IMR-90 (cell line): ENCODE data around the gene FOXO6. TPM values are rescaled to one million over a fixed set of nuclear protein-coding genes. Genes with fewer than 3 reads are reported as not detected.

ENCODE experiments used
- ATAC-seq: fragments of 200-7000 bp; cut with Tn5 transposase; 2 replicates; pipeline ENCODE4 v1.9.1; 2020; ENCODE audit warnings: low read depth, mild to moderate bottlenecking, moderate library complexity
- BruUV-seq: library from RNA; stranded (reverse); fragments of 400-500 nt; replicated peaks from 2 replicates; lab custom pipeline; 2021; lab: Mats Ljungman, UMichigan
- CTCF ChIA-PET: fragments of 300-600 bp; formaldehyde crosslinking; extraction: SDS; loops from one replicate; lab custom pipeline; 2021; ENCODE audit warnings: antibody characterized with exemption; lab: Yijun Ruan, JAX
- POLR2A ChIA-PET: fragments of 300-600 bp; sonication (Branson Sonifier 250); formaldehyde crosslinking; loops from one replicate; lab custom pipeline; 2022; ENCODE audit warnings: antibody characterized with exemption; ENCODE audit not compliant: unreplicated experiment; lab: Charles Lee
- DNase-seq: peaks from one replicate; pipeline ENCODE4 v3.0.0; 2013
- H2AFZ ChIP-seq: replicated peaks from 2 replicates; pipeline ENCODE3; 2013; ENCODE audit warnings: low read length, mild to moderate bottlenecking; ENCODE audit not compliant: poor library complexity
- H2AK5ac ChIP-seq: 2 replicates; pipeline ENCODE4 v1.6.1; 2013; ENCODE audit warnings: low read depth, low read length, inconsistent platforms
- H2AK9ac ChIP-seq: replicated peaks from 2 replicates; pipeline ENCODE3; 2013; ENCODE audit warnings: mild to moderate bottlenecking, low read depth, low read length, moderate library complexity; ENCODE audit not compliant: poor library complexity
- H2BK120ac ChIP-seq: 2 replicates; pipeline ENCODE4 v1.6.1; 2013; ENCODE audit warnings: low read depth, low read length, inconsistent platforms
- H2BK15ac ChIP-seq: 3 replicates; pipeline ENCODE4 v1.6.1; 2013; ENCODE audit warnings: low read depth, low read length, inconsistent platforms
- H2BK20ac ChIP-seq: 2 replicates; pipeline ENCODE4 v1.6.1; 2013; ENCODE audit warnings: low read depth, mild to moderate bottlenecking, inconsistent platforms, low read length, moderate library complexity
- H2BK5ac ChIP-seq: 2 replicates; pipeline ENCODE4 v1.6.1; 2013; ENCODE audit warnings: mild to moderate bottlenecking, low read depth, low read length, inconsistent platforms; ENCODE audit not compliant: poor library complexity, severe bottlenecking
- H3K14ac ChIP-seq: replicated peaks from 2 replicates; pipeline ENCODE4 v1.6.1; 2013; ENCODE audit warnings: low read depth, low read length, inconsistent platforms
- H3K18ac ChIP-seq: 2 replicates; pipeline ENCODE4 v1.6.1; 2013; ENCODE audit warnings: low read depth, low read length, control low read depth
- H3K23ac ChIP-seq: 2 replicates; pipeline ENCODE4 v1.6.1; 2013; ENCODE audit warnings: low read depth, low read length, inconsistent platforms
- H3K27ac ChIP-seq: 2 replicates; pipeline ENCODE4 v1.5.1; 2013; ENCODE audit warnings: mild to moderate bottlenecking, control low read depth, low read length; ENCODE audit not compliant: insufficient read depth
- H3K27me3 ChIP-seq: 2 replicates; pipeline ENCODE4 v1.6.1; 2013; ENCODE audit warnings: low read length; ENCODE audit not compliant: control insufficient read depth, insufficient read depth
- H3K36me3 ChIP-seq: 2 replicates; pipeline ENCODE4 v1.6.1; 2013; ENCODE audit warnings: low read length, mixed read lengths; ENCODE audit not compliant: control insufficient read depth, insufficient read depth
- H3K4ac ChIP-seq: 2 replicates; pipeline ENCODE4 v1.6.1; 2013; ENCODE audit warnings: low read depth, low read length, inconsistent platforms
- H3K4me1 ChIP-seq: 2 replicates; pipeline ENCODE4 v1.6.1; 2013; ENCODE audit warnings: low read length, mixed read lengths; ENCODE audit not compliant: control insufficient read depth, insufficient read depth
- H3K4me2 ChIP-seq: 2 replicates; pipeline ENCODE4 v1.6.1; 2013; ENCODE audit warnings: low read depth, mild to moderate bottlenecking, control low read depth, low read length, moderate library complexity
- H3K4me3 ChIP-seq: 2 replicates; pipeline ENCODE4 v1.5.1; 2013; ENCODE audit warnings: low read depth, mild to moderate bottlenecking, control low read depth, low read length, moderate library complexity; ENCODE audit not compliant: insufficient read depth
- H3K56ac ChIP-seq: 2 replicates; pipeline ENCODE4 v1.6.1; 2013; ENCODE audit warnings: low read length, inconsistent platforms; ENCODE audit not compliant: insufficient read depth; ENCODE audit errors: extremely low read depth
- H3K79me1 ChIP-seq, 2 experiments: 2 replicates each; pipeline ENCODE4 v1.6.1; 2013; ENCODE audit warnings: low read length in 2 of 2, inconsistent platforms in 1 of 2, low read depth in 1 of 2
- H3K9ac ChIP-seq: 2 replicates; pipeline ENCODE4 v1.6.1; 2013; ENCODE audit warnings: low read depth, low read length, control low read depth
- H3K9me1 ChIP-seq: 2 replicates; pipeline ENCODE4 v1.6.1; 2013; ENCODE audit warnings: low read length, inconsistent platforms; ENCODE audit not compliant: insufficient read depth
- H3K9me3 ChIP-seq: 2 replicates; pipeline ENCODE4 v1.6.1; 2013; ENCODE audit warnings: low read length; ENCODE audit not compliant: control insufficient read depth, insufficient read depth
- H4K20me1 ChIP-seq: 2 replicates; pipeline ENCODE4 v1.6.1; 2013; ENCODE audit warnings: low read length, inconsistent platforms; ENCODE audit not compliant: insufficient read depth
- H4K5ac ChIP-seq: 2 replicates; pipeline ENCODE4 v1.6.1; 2013; ENCODE audit warnings: mild to moderate bottlenecking, low read depth, low read length, control low read depth
- H4K8ac ChIP-seq, 2 experiments: 2 replicates each; pipeline ENCODE4 v1.6.1; 2013; ENCODE audit warnings: low read depth in 2 of 2, low read length in 2 of 2, control low read depth in 1 of 2, inconsistent platforms in 1 of 2
- H4K91ac ChIP-seq: 2 replicates; pipeline ENCODE4 v1.6.1; 2013; ENCODE audit warnings: low read depth, low read length, inconsistent platforms; ENCODE audit not compliant: insufficient read depth
- RCOR1 ChIP-seq: IDR thresholded peaks from 2 replicates; pipeline ENCODE4 v1.6.1; 2012; ENCODE audit warnings: mild to moderate bottlenecking, low read length, improper control_type of control experiment; ENCODE audit not compliant: insufficient replicate concordance
- WGBS, 2 experiments: methylation state at CpG; one replicate each; pipeline versions ENCODE4 v1.1.5 to v1.1.7; 2013; ENCODE audit warnings: missing lambda C conversion rate in 2 of 2; ENCODE audit not compliant: insufficient read length in 1 of 2; ENCODE audit errors: extremely low coverage in 2 of 2; 5-methylcytosine and 5-hydroxymethylcytosine counted together
- dilution Hi-C: fragments of 300-500 bp; cut with HindIII; formaldehyde crosslinking; loops from one replicate; pipeline ENCODE4 v1.14.3; 2018; ENCODE audit warnings: low sequenced_read_pairs; ENCODE audit not compliant: unreplicated experiment
- in situ Hi-C: fragments of 300-500 bp; cut with MboI; formaldehyde crosslinking; loops from 3 replicates; pipeline ENCODE4 v1.14.3; 2019; ENCODE audit warnings: low sequenced_read_pairs, inconsistent platforms, mixed read lengths
- intact Hi-C: fragments of 100-400 bp; cut with micrococcal nuclease; formaldehyde crosslinking; loops from 2 replicates; pipeline ENCODE4 v1.10.0; 2022
- polyA plus RNA-seq, 3 experiments: library from polyadenylated mRNA; depleted of rRNA; stranded (reverse); fragments of >200 nt; gene quantifications; 2 replicates each; pipeline ENCODE4 v1.2.3, GENCODE V29; 2012; ENCODE audit warnings: low replicate concordance in 1 of 3
- total RNA-seq: library from RNA; depleted of rRNA; stranded (reverse); fragments of >200 nt; gene quantifications from 2 replicates; pipeline ENCODE4 v1.2.3, GENCODE V29; 2012

The FOXO6 gene
- total and polyA plus RNA-seq, 2 of the 4 experiments (the other 2 are of a cell fraction), result not detected

- Histone ChIP-seq H2AK9ac (no peak overlapping the region), H3K23ac (no peak overlapping the region), H3K14ac (no peak overlapping the region), H2AK5ac (no peak overlapping the region), H2AFZ (no peak overlapping the region), H2BK5ac (no peak overlapping the region), H3K18ac (no peak overlapping the region), H4K8ac (no peak overlapping the region), H3K27me3 (peaks cover 43% of the 10 kb centered on the region), H3K27ac (no peak overlapping the region), H3K4ac (no peak overlapping the region), H4K91ac (no peak overlapping the region), H3K9me1 (0 out of 2 replicates have a peak, but pooled peaks cover 5% of the 10 kb centered on the region), H3K36me3 (no peaks in the 10 kb centered on the region), H4K5ac (no peak overlapping the region), H3K4me3 (no peak overlapping the region), H3K79me1 (no peaks in the 10 kb centered on the region), H2BK15ac (no peak overlapping the region), H3K4me2 (no peak overlapping the region), H3K9me3 (no peaks in the 10 kb centered on the region), H3K4me1 (no peaks in the 10 kb centered on the region), H3K9ac (no peak overlapping the region), H3K56ac (no peak overlapping the region), H2BK20ac (no peak overlapping the region), H2BK120ac (no peak overlapping the region), H4K20me1 (no peaks in the 10 kb centered on the region)
- WGBS, 2 experiments, result no CpG with 5 or more reads among the region's 1 CpG
- no peak for ATAC-seq
- intact Hi-C loops (no loop called here), in situ Hi-C loops (no loop called here), dilution Hi-C loops (no loop called here)
- ChIA-PET POLR2A (no interaction called here), CTCF (interaction anchor here (0.6 kb wide), 1 partner anchor 18 kb away, joined by 3 read pairs; no protein-coding TSS in a partner anchor)
- DNase-seq, result no peak
- no TSS peak for BruUV-seq
- TF ChIP-seq RCOR1, result no peak
These were observed 43.1 kb upstream of the FOXO6 start for GRCh38 chr1:41318135-41318534.
